NCI-H774 (cell line): Measurements from ENCODE around the gene LAMP2.

Experiments used
- DNase-seq: peaks from one replicate; lab custom pipeline; 2025; lab: John Stamatoyannopoulos, UW

LAMP2 gene

DNA sequence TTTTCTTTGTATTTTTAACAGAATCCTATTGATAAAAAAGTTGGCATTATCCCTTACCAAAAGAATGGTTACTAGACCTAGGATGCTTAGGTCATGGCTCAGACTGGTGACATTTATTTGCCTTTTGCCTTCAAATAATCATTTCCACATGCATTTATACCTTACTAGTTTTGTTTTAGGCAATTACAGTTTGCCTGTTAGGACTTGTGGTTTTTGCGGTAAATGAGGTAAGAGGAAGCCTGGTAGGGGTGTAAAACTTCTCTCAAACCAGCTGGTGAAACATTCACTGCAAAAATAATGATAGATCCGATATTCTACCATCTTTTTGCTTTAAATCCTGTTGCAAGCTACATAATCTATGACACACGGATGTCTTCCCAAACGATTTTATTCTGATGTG is 12.1 kb downstream of the LAMP2 start:
- no peak for DNase-seq

DNA sequence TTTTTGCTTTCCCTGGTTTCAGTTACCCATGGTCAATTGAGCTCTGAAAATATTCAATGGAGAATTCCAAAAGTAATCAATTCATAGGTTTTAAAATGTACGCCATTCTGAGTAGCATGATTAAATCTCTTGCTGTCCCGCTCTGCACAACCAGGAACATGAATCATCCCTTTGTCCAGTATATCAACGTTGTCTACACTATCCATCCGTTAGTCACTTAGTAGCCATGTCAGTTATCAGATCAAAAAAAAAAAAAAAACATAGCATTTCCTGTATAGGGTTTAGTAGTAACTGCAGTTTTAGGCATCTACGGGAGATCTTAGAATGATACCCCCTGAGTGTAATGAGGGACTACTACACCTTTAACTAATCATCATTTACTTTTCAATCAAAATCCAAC is 15.1 kb downstream of the LAMP2 start:
- no peak for DNase-seq

DNA sequence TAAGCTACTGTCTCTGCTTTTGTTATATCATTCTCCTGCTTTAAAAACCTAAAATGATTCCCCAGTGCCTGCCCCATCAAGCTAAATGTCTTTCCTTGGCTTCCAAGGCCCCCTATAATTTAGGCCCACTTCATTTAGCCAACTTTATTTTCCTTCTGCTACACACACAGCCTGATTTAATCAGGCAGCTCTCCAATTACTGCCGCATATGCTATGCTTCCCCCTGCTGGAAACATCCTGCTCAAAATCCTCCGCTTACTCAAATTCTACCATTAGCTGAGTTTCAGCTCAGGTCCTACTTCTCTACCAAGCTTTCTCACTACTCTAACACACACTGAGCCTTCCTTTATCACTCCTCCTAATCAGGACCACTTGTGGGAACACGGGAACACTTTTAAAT is 17.0 kb downstream of the LAMP2 start:
- no peak for DNase-seq

DNA sequence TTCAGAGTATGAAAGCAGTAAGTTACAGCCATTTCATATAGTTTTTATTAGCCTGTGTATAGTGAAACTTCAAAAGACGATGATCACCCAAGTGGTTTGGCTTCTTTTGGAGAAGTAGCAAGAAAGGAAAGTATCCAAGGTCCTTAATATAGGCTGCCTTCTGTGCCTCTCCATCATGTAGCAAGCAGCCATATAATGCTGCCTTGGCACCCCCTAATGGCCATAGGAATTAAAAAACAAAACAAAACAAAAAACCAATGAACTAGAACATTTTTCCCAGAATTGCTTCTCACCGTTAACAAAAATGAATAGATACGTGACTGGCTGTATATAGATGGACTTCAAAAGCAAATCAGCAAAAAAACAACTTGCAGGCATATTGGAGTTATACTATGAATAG is 18.9 kb downstream of the LAMP2 start:
- no peak for DNase-seq

- DNase-seq, result no peak
These were observed 22.6 kb downstream of the LAMP2 start for GRCh38 chrX:120446498-120446897.

GRCh38 chrX:120439921-120440320 is 29.2 kb downstream of the LAMP2 start:
- no peak for DNase-seq

GRCh38 chrX:120429776-120430540 is 39.1 kb downstream of the LAMP2 start:
- DNase-seq, result no peak

DNA sequence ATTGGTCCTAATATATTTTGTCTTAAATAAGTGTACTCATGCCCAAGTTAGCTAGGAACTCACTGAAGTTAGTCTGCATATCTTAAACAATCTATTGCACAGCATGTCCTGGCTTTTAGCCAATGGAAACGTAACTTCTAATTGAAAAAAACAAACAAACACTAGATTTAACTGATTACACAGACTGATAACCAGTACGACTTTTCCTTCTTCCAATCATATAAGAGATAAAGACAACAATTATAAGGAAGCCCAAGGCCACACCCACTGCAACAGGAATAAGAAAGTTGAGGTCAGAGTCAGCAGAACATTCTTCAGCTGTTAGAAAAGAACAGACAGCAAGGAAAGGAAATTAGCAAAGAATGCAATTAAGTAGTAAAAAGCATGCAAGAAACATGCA is 40.8 kb downstream of the LAMP2 start:
- no peak for DNase-seq

DNA sequence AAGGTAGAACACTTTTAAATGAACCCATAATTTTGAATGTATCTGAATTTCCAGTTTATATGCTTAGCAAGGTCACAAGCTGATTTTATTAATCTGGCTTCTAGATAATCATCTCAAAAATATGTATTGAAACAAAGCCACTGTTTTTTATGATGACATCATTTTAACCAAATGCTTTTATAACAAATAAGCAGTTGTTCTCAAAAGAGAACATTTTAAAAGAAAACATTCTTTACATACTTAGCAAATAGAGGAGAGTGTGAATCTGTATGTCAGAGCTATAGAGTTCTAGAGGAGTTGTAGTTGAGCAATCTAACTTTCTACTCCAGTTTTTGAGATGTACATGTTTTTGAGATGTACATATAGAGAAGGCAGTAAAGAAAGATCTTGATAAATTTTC is 42.5 kb downstream of the LAMP2 start:
- DNase-seq, result no peak

- DNase-seq, result no peak
These were observed 49.6 kb downstream of the LAMP2 start for GRCh38 chrX:120419463-120419862.

GRCh38 chrX:120408168-120408567 is 60.9 kb downstream of the LAMP2 start:
- DNase-seq, result no peak

GRCh38 chrX:120406638-120407037 is 62.5 kb downstream of the LAMP2 start:
- DNase-seq, result no peak

- no peak for DNase-seq
These were observed 66.7 kb downstream of the LAMP2 start for GRCh38 chrX:120402369-120402768.

DNA sequence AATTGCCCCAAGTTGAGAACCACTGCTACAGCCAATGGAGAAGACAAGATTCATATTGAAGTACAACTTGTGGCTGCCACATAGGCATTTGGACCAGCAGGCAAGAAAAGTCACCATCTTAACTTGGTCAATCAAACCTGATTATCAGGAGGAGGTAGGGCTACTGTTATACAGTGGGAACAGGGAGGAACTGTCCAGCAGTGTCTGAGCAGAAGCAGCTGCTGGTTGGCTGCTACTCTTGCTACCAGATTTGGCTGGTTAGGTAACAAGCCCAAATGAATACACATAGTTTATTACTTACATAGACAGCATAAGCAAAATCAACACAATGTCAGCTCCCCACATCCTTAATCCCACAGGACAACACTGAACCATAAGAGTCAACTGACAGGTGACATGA is 67.8 kb downstream of the LAMP2 start:
- no peak for DNase-seq

DNA sequence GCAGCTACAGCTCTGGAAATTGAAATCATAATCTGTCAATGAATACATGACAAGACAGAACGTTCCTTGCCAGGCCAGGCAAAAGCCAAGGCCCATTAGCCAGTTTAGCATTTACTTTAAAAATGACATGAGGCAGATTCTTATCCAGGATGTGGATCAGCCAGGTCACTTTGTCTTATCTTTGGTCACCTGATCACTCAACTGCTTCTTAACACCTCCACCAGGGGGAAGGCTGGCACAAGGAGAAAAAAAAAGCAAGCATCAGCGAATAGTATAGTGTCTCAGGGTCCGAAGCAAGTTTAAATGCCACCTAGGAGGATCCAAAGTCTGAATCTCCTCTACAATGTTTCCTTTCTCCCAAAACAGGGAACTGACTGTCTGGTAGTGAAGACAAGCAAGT is 88.4 kb downstream of the LAMP2 start:
- no peak for DNase-seq

GRCh38 chrX:120379937-120380681 is 89.0 kb downstream of the LAMP2 start:
- DNase-seq, result no peak

DNA sequence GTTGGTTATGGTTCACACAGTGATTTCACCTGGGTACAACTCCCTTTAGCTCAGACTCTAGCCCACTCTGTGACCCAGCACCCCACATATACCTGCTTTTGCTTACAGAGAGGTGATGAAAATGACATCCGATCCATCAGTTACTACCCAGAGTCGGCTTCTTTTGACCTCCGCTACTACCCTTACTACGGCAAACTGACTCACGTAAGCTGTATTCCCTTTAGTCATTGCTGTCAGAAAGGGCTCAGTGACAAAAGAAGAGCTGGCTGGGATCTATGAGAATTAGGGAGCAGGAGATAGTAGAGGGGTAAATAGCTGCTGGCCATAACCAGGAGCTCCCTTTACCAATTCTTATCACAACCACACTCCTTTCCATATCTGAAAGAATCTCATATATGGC is 90.5 kb downstream of the LAMP2 start:
- DNase-seq, result no peak
